Nephron progenitor cell (in vitro differentiated cells): Measurements from ENCODE around the gene GRM5.
"Not testable (repeated sequence)": the region's sequence is repeated elsewhere in the genome, so short reads cannot be mapped to it uniquely, and the experiment has no call there.

Experiments
- DNase-seq: peaks from one replicate; pipeline ENCODE4 v3.0.0; 2021
- H3K27ac Mint-ChIP-seq: 2 replicates; pipeline ENCODE4 v1.8.0; 2021; ENCODE audit warnings: mild to moderate bottlenecking, moderate library complexity, mixed read lengths
- H3K27me3 Mint-ChIP-seq: 2 replicates; pipeline ENCODE4 v1.8.0; 2021; ENCODE audit warnings: mild to moderate bottlenecking, low read depth, mixed read lengths; ENCODE audit not compliant: poor library complexity
- H3K36me3 Mint-ChIP-seq: 2 replicates; pipeline ENCODE4 v1.8.0; 2021; ENCODE audit warnings: low read depth, mixed read lengths
- H3K4me1 Mint-ChIP-seq: 2 replicates; pipeline ENCODE4 v1.8.0; 2021; ENCODE audit warnings: mixed read lengths
- H3K4me3 Mint-ChIP-seq: 2 replicates; pipeline ENCODE4 v1.8.0; 2021; ENCODE audit warnings: mild to moderate bottlenecking, moderate library complexity, mixed read lengths
- H3K9me3 Mint-ChIP-seq: 2 replicates; pipeline ENCODE4 v1.8.0; 2021; ENCODE audit warnings: mild to moderate bottlenecking, moderate library complexity, mixed read lengths
- TF ChIP-seq, protein P1 (sequence below): fragments of 200-600 bp; sonication (generic); IDR thresholded peaks from 2 replicates; pipeline ENCODE4 v1.5.0; 2021; ENCODE audit warnings: antibody characterized with exemption

The GRM5 gene

DNA sequence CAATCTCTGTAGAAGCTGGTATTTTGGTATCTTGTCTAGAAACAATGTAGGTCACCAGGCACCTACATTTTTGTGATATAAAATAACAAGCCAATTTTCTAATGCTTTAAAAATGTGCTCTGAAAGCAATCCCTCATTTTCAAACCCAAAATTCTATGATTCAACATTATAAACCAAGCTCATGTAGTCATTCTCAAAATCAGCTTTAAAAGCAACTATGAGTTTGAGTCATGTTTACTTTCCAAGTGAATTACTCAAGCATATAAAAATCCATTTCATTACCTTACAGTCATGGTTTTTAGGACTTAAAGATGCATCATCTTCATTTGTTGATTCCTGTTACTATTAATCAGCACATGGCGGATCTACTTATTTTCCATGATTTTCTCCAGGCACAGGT, 216.4 kb downstream of the GRM5 start:
- no peaks in the 10 kb centered on the region for H3K36me3 Mint-ChIP-seq

DNA sequence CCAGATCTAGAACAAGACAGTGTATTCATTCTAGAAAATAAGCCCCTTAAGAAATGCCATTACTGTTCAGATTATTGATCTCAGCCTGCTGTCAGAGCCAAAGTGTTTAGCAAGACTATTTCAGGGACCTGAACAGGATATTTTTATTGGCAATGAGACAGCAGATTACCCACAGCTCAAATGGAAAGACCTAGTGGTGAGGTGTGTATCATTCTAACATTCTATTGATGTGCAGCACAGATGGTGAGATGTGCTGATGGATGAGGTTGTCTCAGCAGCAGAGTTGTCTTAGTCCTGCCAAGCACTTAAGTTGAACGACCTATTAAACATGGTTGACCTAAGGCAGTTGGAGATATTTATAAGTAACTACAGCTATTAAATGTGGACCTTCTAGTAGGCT, 219.5 kb downstream of the GRM5 start:
- H3K9me3 Mint-ChIP-seq, H3K27me3 Mint-ChIP-seq, H3K27ac Mint-ChIP-seq, H3K36me3 Mint-ChIP-seq, H3K4me3 Mint-ChIP-seq, DNase-seq, H3K4me1 Mint-ChIP-seq: not testable (repeated sequence)

More for the DNA sequence above, 216.4 kb downstream of the GRM5 start:
- Mint-ChIP-seq H3K4me1 (no peaks in the 10 kb centered on the region), H3K27me3 (no peaks in the 10 kb centered on the region), H3K27ac (no peak overlapping the region), H3K4me3 (no peak overlapping the region), H3K9me3 (no peaks in the 10 kb centered on the region)
- TF ChIP-seq, protein P1, sequence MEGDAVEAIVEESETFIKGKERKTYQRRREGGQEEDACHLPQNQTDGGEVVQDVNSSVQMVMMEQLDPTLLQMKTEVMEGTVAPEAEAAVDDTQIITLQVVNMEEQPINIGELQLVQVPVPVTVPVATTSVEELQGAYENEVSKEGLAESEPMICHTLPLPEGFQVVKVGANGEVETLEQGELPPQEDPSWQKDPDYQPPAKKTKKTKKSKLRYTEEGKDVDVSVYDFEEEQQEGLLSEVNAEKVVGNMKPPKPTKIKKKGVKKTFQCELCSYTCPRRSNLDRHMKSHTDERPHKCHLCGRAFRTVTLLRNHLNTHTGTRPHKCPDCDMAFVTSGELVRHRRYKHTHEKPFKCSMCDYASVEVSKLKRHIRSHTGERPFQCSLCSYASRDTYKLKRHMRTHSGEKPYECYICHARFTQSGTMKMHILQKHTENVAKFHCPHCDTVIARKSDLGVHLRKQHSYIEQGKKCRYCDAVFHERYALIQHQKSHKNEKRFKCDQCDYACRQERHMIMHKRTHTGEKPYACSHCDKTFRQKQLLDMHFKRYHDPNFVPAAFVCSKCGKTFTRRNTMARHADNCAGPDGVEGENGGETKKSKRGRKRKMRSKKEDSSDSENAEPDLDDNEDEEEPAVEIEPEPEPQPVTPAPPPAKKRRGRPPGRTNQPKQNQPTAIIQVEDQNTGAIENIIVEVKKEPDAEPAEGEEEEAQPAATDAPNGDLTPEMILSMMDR, result no peak
- DNase-seq, result no peak

DNA sequence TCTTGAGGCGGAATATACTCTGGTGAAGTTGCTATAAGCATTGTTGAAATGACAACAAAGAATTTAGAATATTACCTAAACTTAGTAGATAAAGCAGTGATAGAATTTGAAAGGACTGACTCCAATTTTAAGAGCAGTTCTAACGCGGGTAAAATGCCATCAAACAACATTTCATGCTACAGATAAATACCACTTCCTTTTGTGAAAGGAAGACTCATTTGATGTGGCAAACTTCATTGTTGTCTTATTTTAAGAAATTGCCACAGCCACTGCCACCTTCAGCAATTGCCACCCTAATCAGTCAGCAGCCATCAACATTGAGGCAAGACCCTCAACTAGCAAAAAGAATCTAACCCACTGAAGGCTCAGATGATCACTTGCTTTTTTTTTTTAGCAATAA, 220.8 kb downstream of the GRM5 start:
- H3K9me3 Mint-ChIP-seq, H3K27ac Mint-ChIP-seq, H3K36me3 Mint-ChIP-seq, DNase-seq, H3K27me3 Mint-ChIP-seq, H3K4me3 Mint-ChIP-seq, H3K4me1 Mint-ChIP-seq: not testable (repeated sequence)

DNA sequence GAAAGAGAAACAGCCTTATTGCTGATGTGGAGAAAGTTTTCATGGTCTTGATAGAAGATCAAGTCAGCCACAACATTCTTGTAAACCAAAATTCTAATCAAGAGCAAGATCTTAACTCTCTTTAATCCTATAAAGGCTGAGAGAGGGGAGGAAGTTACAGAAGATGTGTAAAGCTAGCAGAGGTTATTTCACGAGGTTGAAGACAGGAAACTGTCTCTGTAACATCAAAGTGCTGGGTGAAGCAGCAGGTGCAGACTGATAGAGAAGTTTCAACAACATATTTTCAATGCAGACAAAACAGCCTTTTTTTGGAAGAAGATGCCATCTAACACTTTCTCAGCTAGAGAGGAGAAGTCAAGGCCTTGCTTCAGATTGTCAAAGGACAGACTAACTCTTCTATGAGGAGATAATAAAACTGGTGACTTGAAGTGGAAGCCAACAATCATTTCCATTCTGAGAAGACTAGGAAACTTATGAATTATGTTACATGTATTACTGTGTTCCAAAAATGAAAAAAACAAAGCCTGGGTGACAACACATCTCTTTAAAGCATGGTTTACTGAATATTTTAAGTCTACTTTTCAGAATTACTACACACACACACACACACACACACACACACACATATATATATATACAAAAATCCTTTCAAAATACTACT, 221.9 kb downstream of the GRM5 start:
- not testable (repeated sequence) for H3K36me3 Mint-ChIP-seq, H3K4me1 Mint-ChIP-seq

DNA sequence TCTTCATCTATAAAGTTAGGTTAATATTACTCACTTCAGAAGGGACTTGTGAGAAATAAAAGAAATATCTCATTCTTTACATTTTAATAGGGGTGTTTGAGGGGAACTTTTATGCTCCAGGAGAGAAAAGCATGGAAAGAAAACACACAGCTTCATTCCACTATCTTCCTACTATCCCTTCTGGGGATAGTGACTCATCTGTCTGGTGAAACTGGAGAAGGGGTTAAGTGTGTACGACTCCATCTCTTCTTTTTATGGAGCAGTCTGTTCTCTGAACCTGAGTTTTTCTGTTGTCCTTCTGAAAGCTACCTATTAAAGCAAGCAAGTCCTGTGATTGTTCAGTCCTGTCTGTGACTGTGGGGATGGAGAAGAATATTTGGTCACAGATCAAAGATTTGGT, 227.6 kb downstream of the GRM5 start:
- H3K9me3 Mint-ChIP-seq, H3K27me3 Mint-ChIP-seq, H3K36me3 Mint-ChIP-seq, H3K27ac Mint-ChIP-seq, DNase-seq, H3K4me1 Mint-ChIP-seq, H3K4me3 Mint-ChIP-seq: not testable (repeated sequence)

More for the DNA sequence above, 221.9 kb downstream of the GRM5 start:
- not testable (repeated sequence) for DNase-seq, H3K4me3 Mint-ChIP-seq, H3K9me3 Mint-ChIP-seq, H3K27ac Mint-ChIP-seq, H3K27me3 Mint-ChIP-seq

DNA sequence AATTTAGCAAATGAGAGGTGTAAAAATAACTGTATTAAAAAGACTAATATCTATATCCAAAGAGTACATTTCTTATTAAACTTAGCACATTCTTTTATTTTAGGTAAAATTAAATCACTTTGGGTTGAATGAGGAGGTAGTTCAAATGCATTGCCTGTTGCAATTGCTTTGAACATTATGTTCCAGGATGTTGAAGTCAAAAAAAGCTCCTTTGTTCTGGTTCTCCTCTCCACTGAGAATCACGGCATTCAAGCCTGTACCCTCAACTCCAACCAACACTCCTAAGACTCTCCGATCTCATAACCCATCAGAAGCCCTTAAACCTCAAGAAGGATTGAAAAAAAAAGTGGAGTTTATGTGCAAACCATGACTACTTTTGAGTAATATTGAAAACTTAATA, 230.1 kb downstream of the GRM5 start:
- not testable (repeated sequence) for H3K4me3 Mint-ChIP-seq, H3K36me3 Mint-ChIP-seq

DNA sequence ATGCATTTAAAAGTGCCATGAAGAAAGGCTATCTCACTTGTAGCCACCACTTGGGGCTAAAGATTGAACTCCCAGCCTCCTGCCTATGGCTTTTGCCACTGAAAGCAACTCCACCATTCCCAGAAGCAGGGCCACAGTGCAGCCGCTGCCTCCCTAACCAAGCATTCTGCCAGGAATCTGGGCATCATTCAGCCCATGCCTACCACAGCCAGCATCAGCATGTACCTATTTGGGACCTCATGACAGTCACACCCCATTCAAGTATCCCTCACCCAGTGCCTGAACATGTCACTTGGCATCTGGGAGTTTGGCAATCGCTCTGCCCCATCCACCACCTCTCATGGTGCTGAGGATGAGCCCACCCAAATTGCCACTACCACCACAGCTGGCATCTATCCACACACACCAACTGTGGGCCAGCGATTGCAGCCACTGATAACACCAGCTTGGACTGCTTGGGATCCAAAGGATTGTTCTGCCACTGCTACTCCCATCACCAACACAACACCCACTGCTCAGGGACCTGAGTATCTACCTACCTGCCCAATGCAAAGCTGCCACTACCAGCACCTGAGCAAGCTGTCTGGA, 234.4 kb downstream of the GRM5 start:
- Mint-ChIP-seq H3K36me3 (no peaks in the 10 kb centered on the region), H3K4me1 (peaks cover 5% of the 10 kb centered on the region), H3K9me3 (no peaks in the 10 kb centered on the region), H3K27me3 (no peaks in the 10 kb centered on the region), H3K4me3 (no peak overlapping the region), H3K27ac (no peak overlapping the region)
- TF ChIP-seq, protein P1, result no peak
- no peak for DNase-seq

More for the DNA sequence above, 230.1 kb downstream of the GRM5 start:
- not testable (repeated sequence) for DNase-seq, H3K4me1 Mint-ChIP-seq, H3K9me3 Mint-ChIP-seq, H3K27me3 Mint-ChIP-seq, H3K27ac Mint-ChIP-seq

DNA sequence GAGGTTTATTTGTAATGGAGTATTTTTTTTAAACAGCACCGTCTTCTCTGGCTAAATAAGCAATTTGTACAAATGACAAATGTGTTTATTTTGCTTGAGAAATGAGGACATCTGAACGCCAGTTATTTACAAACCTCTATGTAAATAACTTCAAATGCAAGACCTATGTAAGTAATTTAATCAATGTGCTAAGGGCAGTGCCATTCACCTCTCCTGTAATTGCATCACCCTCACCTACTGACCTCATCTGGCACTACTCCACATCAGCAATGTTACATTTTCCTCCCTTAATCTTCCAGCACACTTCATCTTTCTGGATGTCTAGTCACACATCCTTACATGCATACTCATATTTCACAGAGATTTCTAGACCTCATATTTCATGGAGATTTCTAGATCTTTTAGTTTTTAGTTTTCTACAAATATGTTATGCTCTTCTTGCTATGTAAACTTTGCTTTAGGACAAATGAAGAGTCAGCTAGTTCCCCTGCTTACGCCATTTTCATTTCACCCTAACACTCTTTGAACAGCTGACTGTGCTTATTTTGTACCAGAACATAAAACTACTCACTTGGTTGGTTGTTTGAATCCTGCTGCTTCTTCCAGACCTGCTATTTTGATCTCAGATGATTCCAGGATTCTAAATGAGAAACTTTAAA, 238.6 kb downstream of the GRM5 start:
- Mint-ChIP-seq H3K27ac (no peak overlapping the region), H3K36me3 (no peaks in the 10 kb centered on the region), H3K27me3 (no peaks in the 10 kb centered on the region), H3K4me3 (no peak overlapping the region), H3K4me1 (peaks cover 5% of the 10 kb centered on the region), H3K9me3 (no peaks in the 10 kb centered on the region)
- TF ChIP-seq, protein P1, result no peak
- no peak for DNase-seq
